MM.1S (cell line): Measurements from ENCODE around the gene ATG101.

Experiments used
- DNase-seq: peaks from one replicate; pipeline ENCODE4 v3.0.0-alpha.2; 2015
- H2AFZ ChIP-seq: fragments of 300-600 bp; sonication (generic); 2 replicates; pipeline ENCODE4 v1.6.0; 2016; ENCODE audit warnings: antibody characterized with exemption, low read length
- H3F3A ChIP-seq: fragments of 300-600 bp; sonication (generic); 2 replicates; pipeline ENCODE4 v1.6.1; 2016; ENCODE audit warnings: mild to moderate bottlenecking, antibody characterized with exemption, low read length, moderate library complexity, mixed read lengths; ENCODE audit not compliant: insufficient read depth
- H3K27ac ChIP-seq: fragments of 300-600 bp; sonication (generic); 2 replicates; pipeline ENCODE4 v1.5.1; 2016; ENCODE audit warnings: mild to moderate bottlenecking, low read length
- H3K27me3 ChIP-seq: fragments of 300-600 bp; sonication (generic); replicated peaks from 2 replicates; pipeline ENCODE4 v1.6.0; 2016; ENCODE audit warnings: low read length; ENCODE audit not compliant: insufficient read depth
- H3K36me3 ChIP-seq: fragments of 300-600 bp; sonication (generic); replicated peaks from 2 replicates; pipeline ENCODE4 v1.6.1; 2016; ENCODE audit warnings: mild to moderate bottlenecking, low read length, mixed read lengths; ENCODE audit not compliant: insufficient read depth
- H3K4me1 ChIP-seq: fragments of 300-600 bp; sonication (generic); 2 replicates; pipeline ENCODE4 v1.6.1; 2016; ENCODE audit warnings: low read length, mixed read lengths
- H3K4me2 ChIP-seq: fragments of 300-600 bp; sonication (generic); 2 replicates; pipeline ENCODE4 v1.6.0; 2016; ENCODE audit warnings: low read depth, low read length
- H3K4me3 ChIP-seq: fragments of 300-600 bp; sonication (generic); 2 replicates; pipeline ENCODE4 v1.5.1; 2016; ENCODE audit warnings: low read length, mixed read lengths
- H3K79me2 ChIP-seq: fragments of 300-600 bp; sonication (generic); 2 replicates; pipeline ENCODE4 v1.6.1; 2016; ENCODE audit warnings: mixed run types, low read length, mixed read lengths
- H3K9ac ChIP-seq: fragments of 300-600 bp; sonication (generic); 2 replicates; pipeline ENCODE4 v1.6.1; 2016; ENCODE audit warnings: low read length, mixed read lengths
- H3K9me2 ChIP-seq: fragments of 300-600 bp; sonication (generic); replicated peaks from 2 replicates; pipeline ENCODE4 v1.6.1; 2016; ENCODE audit warnings: mild to moderate bottlenecking, low read length, mixed read lengths; ENCODE audit not compliant: insufficient read depth
- H3K9me3 ChIP-seq: fragments of 300-600 bp; sonication (generic); replicated peaks from 2 replicates; pipeline ENCODE4 v1.6.1; 2016; ENCODE audit warnings: mild to moderate bottlenecking, low read length, mixed read lengths; ENCODE audit not compliant: insufficient read depth
- H4K20me1 ChIP-seq: fragments of 300-600 bp; sonication (generic); 2 replicates; pipeline ENCODE4 v1.6.1; 2016; ENCODE audit warnings: mild to moderate bottlenecking, low read length, moderate library complexity, mixed read lengths; ENCODE audit not compliant: insufficient read depth
- EZH2 ChIP-seq: fragments of 300-600 bp; sonication (generic); optimal IDR thresholded peaks from 2 replicates; pipeline ENCODE3; 2017; ENCODE audit warnings: low read depth, mild to moderate bottlenecking, antibody characterized with exemption, low read length, mixed read lengths
- EZH2phosphoT487 ChIP-seq: fragments of 300-600 bp; sonication (generic); IDR thresholded peaks from 2 replicates; pipeline ENCODE4 v1.6.1; 2018; ENCODE audit warnings: antibody characterized with exemption, low read length
- TF ChIP-seq, protein P1 (sequence below): fragments of 300-600 bp; sonication (generic); IDR thresholded peaks from 2 replicates; pipeline ENCODE4 v1.5.1; 2016; ENCODE audit warnings: antibody characterized with exemption, low read length, mixed read lengths

Gene ATG101

DNA sequence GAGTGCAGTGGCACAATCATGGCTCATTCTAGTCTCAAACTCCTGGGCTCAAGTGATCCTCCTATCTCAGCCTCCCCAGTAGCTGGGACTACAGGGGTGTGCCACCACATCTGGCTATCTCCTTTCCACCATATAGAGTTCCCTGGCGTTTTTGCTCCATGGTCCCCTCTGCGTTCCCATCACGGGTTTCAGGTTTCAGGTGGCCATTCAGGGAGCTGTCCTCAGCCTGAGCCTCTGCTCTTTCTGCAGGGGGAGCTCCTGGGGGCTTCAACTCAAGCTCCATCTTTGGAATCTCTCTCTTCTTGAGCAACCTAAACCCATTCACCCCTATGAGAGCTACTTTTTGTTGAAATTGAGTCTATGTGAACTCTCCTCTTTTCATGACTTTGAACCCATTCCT is 21.3 kb downstream of the ATG101 start:
- no peaks in the 10 kb centered on the region for H3K4me1 ChIP-seq
- no peak overlapping the region for H3K9ac ChIP-seq
- H4K20me1 ChIP-seq: no peaks in the 10 kb centered on the region
- no peak overlapping the region for H2AFZ ChIP-seq
- no peaks in the 10 kb centered on the region for H3K36me3 ChIP-seq
- no peaks in the 10 kb centered on the region for H3F3A ChIP-seq
- no peaks in the 10 kb centered on the region for H3K9me3 ChIP-seq
- no peak overlapping the region for H3K4me3 ChIP-seq
- TF ChIP-seq, protein P1, sequence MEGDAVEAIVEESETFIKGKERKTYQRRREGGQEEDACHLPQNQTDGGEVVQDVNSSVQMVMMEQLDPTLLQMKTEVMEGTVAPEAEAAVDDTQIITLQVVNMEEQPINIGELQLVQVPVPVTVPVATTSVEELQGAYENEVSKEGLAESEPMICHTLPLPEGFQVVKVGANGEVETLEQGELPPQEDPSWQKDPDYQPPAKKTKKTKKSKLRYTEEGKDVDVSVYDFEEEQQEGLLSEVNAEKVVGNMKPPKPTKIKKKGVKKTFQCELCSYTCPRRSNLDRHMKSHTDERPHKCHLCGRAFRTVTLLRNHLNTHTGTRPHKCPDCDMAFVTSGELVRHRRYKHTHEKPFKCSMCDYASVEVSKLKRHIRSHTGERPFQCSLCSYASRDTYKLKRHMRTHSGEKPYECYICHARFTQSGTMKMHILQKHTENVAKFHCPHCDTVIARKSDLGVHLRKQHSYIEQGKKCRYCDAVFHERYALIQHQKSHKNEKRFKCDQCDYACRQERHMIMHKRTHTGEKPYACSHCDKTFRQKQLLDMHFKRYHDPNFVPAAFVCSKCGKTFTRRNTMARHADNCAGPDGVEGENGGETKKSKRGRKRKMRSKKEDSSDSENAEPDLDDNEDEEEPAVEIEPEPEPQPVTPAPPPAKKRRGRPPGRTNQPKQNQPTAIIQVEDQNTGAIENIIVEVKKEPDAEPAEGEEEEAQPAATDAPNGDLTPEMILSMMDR: no peak
- TF ChIP-seq EZH2phosphoT487: no peak
- TF ChIP-seq EZH2: no peak
- DNase-seq: no peak
- no peaks in the 10 kb centered on the region for H3K9me2 ChIP-seq
- no peak overlapping the region for H3K27ac ChIP-seq
- H3K27me3 ChIP-seq: peaks cover 21% of the 10 kb centered on the region
- H3K79me2 ChIP-seq: no peaks in the 10 kb centered on the region
- no peak overlapping the region for H3K4me2 ChIP-seq

DNA sequence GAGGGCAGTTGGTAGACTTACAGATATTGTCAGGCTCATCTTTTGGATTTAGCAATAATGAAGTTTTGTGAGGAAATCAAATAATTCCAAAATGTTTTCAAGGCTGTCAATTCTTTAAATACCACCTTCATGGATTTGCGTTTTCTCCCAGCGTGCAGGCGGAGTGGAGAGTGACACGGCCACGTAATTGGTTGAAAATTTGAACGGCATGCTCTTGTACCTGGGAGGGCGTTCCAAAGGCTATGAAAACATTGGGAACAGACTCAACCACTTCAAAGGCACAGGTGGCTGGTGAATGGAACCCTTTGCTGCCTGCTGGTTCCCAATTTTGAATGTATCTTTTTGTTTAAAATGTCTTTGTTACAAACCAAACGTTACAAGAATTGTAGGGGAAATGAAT is 22.1 kb downstream of the ATG101 start:
- Histone ChIP-seq H3K79me2 (no peaks in the 10 kb centered on the region), H3K9me2 (no peaks in the 10 kb centered on the region), H3F3A (no peaks in the 10 kb centered on the region), H3K4me1 (no peaks in the 10 kb centered on the region), H3K27me3 (peaks cover 21% of the 10 kb centered on the region), H4K20me1 (no peaks in the 10 kb centered on the region), H3K9ac (no peak overlapping the region), H3K9me3 (no peaks in the 10 kb centered on the region), H3K4me2 (no peak overlapping the region), H2AFZ (no peak overlapping the region), H3K27ac (no peak overlapping the region), H3K36me3 (no peaks in the 10 kb centered on the region), H3K4me3 (no peak overlapping the region)
- DNase-seq: no peak
- TF ChIP-seq, protein P1: no peak
- no peak for TF ChIP-seq EZH2phosphoT487
- TF ChIP-seq EZH2: no peak

DNA sequence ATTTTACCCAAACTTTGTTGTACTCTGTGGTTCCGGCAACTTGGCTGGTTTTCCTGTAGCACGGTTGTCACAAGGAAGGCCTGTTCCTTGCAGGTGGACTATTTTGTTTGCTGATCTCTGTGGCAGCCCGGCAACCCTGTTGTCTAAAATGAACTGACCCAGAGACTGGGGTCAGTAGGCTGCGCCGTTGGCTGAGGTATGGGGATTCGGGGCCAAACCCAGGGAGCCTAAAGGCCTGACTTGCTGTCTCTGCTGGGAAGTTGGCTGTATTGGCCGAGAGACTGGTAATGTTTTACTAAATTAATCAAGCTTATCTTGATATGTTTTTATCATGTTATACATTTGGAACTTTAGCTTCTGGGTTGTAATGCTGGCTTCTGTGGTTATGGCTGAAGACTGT is 23.6 kb downstream of the ATG101 start:
- H3K9me3 ChIP-seq: no peaks in the 10 kb centered on the region
- no peaks in the 10 kb centered on the region for H3K36me3 ChIP-seq
- DNase-seq: no peak
- no peaks in the 10 kb centered on the region for H3K9me2 ChIP-seq
- H4K20me1 ChIP-seq: no peaks in the 10 kb centered on the region
- H3K9ac ChIP-seq: no peak overlapping the region
- H3K4me2 ChIP-seq: no peak overlapping the region
- peaks cover 11% of the 10 kb centered on the region for H3K27me3 ChIP-seq
- no peak overlapping the region for H3K4me3 ChIP-seq
- no peaks in the 10 kb centered on the region for H3F3A ChIP-seq
- TF ChIP-seq EZH2 (no peak), EZH2phosphoT487 (no peak)
- TF ChIP-seq, protein P1: no peak
- no peaks in the 10 kb centered on the region for H3K4me1 ChIP-seq
- H3K79me2 ChIP-seq: no peaks in the 10 kb centered on the region
- H2AFZ ChIP-seq: no peak overlapping the region
- no peak overlapping the region for H3K27ac ChIP-seq
